PFSK-1 (cell line): ENCODE measurements around the gene PLXNC1.

Experiments
- FOXP2 ChIP-seq: optimal IDR thresholded peaks from 2 replicates; pipeline ENCODE3; 2011; ENCODE audit warnings: borderline replicate concordance, control low read depth, inconsistent platforms; ENCODE audit not compliant: insufficient read depth; ENCODE audit errors: extremely low read length, extremely low read depth
- POLR2AphosphoS5 ChIP-seq: IDR thresholded peaks from 2 replicates; pipeline ENCODE4 v1.6.1; 2012; ENCODE audit warnings: low read depth, mild to moderate bottlenecking, control low read depth, low read length, moderate library complexity
- REST ChIP-seq, 2 experiments: IDR thresholded peaks; 2 replicates each; pipeline versions ENCODE4 v1.6.1 to v1.8.0; 2011 to 2012; ENCODE audit warnings: low read depth in 2 of 2, low read length in 2 of 2, control low read depth in 1 of 2, inconsistent platforms in 1 of 2, mild to moderate bottlenecking in 1 of 2, moderate library complexity in 1 of 2; ENCODE audit not compliant: insufficient read depth in 1 of 2
- SIN3A ChIP-seq: IDR thresholded peaks from 2 replicates; pipeline ENCODE4 v1.6.1; 2012; ENCODE audit warnings: mild to moderate bottlenecking, low read length, moderate library complexity, borderline replicate concordance; ENCODE audit not compliant: insufficient read depth
- TAF1 ChIP-seq: IDR thresholded peaks from 2 replicates; pipeline ENCODE4 v1.6.1; 2012; ENCODE audit warnings: low read length, control low read depth, borderline replicate concordance; ENCODE audit not compliant: insufficient read depth

Gene PLXNC1

GRCh38 chr12:94273272-94273671, 124.9 kb downstream of the PLXNC1 start:
- TF ChIP-seq SIN3A: no peak
- no peak for TF ChIP-seq POLR2AphosphoS5
- TF ChIP-seq FOXP2: no peak
- no peak for TF ChIP-seq TAF1
- TF ChIP-seq REST (IDR thresholded peaks at IDR 0.05; ENCODE audit: insufficient read depth in 1 of 2, low read depth in 2 of 2, low read length in 2 of 2): no peak

- TF ChIP-seq SIN3A: no peak
- TF ChIP-seq TAF1: no peak
- TF ChIP-seq POLR2AphosphoS5: no peak
- TF ChIP-seq FOXP2: no peak
- no peak for TF ChIP-seq REST (IDR thresholded peaks at IDR 0.05; ENCODE audit: insufficient read depth in 1 of 2, low read depth in 2 of 2, low read length in 2 of 2)
Observed at GRCh38 chr12:94276725-94277124, 128.3 kb downstream of the PLXNC1 start.

GRCh38 chr12:94277426-94278000, 129.1 kb downstream of the PLXNC1 start:
- TF ChIP-seq TAF1 (no peak), REST (IDR thresholded peaks at IDR 0.05; ENCODE audit: insufficient read depth in 1 of 2, low read depth in 2 of 2, low read length in 2 of 2) (no peak), FOXP2 (no peak), POLR2AphosphoS5 (no peak), SIN3A (no peak)

- TF ChIP-seq TAF1: no peak
- no peak for TF ChIP-seq REST (IDR thresholded peaks at IDR 0.05; ENCODE audit: insufficient read depth in 1 of 2, low read depth in 2 of 2, low read length in 2 of 2)
- no peak for TF ChIP-seq SIN3A
- no peak for TF ChIP-seq FOXP2
- TF ChIP-seq POLR2AphosphoS5: no peak
Observed at GRCh38 chr12:94280063-94280462, 131.7 kb downstream of the PLXNC1 start.

GRCh38 chr12:94282675-94283074, 134.3 kb downstream of the PLXNC1 start:
- TF ChIP-seq POLR2AphosphoS5 (no peak), TAF1 (no peak), FOXP2 (no peak), SIN3A (no peak), REST (IDR thresholded peaks at IDR 0.05; ENCODE audit: insufficient read depth in 1 of 2, low read depth in 2 of 2, low read length in 2 of 2) (no peak)
